GM23248 (cell line): Measurements from ENCODE around the gene ADAD2. TPM values are rescaled to one million over a fixed set of nuclear protein-coding genes. Genes with fewer than 3 reads are reported as not detected.
A peak's percentile ranks its signal among the peaks of the same experiment; 100 is the strongest.
"Not testable (repeated sequence)": the region's sequence is repeated elsewhere in the genome, so short reads cannot be mapped to it uniquely, and the experiment has no call there.

Experiments used
- DNase-seq: peaks from one replicate; pipeline ENCODE4 v3.0.0-alpha.2; 2015
- H2AFZ ChIP-seq: fragments of 200-600 bp; sonication (generic); 2 replicates; pipeline ENCODE4 v1.6.1; 2016; ENCODE audit warnings: antibody characterized with exemption
- H3F3A ChIP-seq: fragments of 200-600 bp; sonication (generic); 2 replicates; pipeline ENCODE4 v1.6.1; 2016; ENCODE audit warnings: mild to moderate bottlenecking, antibody characterized with exemption, mixed run types; ENCODE audit not compliant: insufficient read depth
- H3K27ac ChIP-seq: fragments of 200-600 bp; sonication (generic); 2 replicates; pipeline ENCODE4 v1.5.1; 2016; ENCODE audit warnings: mild to moderate bottlenecking
- H3K27me3 ChIP-seq: fragments of 200-600 bp; sonication (generic); replicated peaks from 2 replicates; pipeline ENCODE4 v1.6.1; 2016; ENCODE audit warnings: mild to moderate bottlenecking; ENCODE audit not compliant: insufficient read depth
- H3K36me3 ChIP-seq: fragments of 200-600 bp; sonication (generic); 2 replicates; pipeline ENCODE4 v1.6.1; 2016; ENCODE audit warnings: low read depth, mild to moderate bottlenecking
- H3K4me1 ChIP-seq: fragments of 200-600 bp; sonication (generic); 2 replicates; pipeline ENCODE4 v1.6.1; 2016; ENCODE audit warnings: mild to moderate bottlenecking; ENCODE audit not compliant: insufficient read depth
- H3K4me2 ChIP-seq: fragments of 200-600 bp; sonication (generic); one replicate; pipeline ENCODE4 v1.6.1; 2016; ENCODE audit warnings: mild to moderate bottlenecking; ENCODE audit not compliant: unreplicated experiment
- H3K4me3 ChIP-seq: fragments of 200-600 bp; sonication (generic); 2 replicates; pipeline ENCODE4 v1.5.1; 2016; ENCODE audit warnings: mild to moderate bottlenecking
- H3K79me2 ChIP-seq: fragments of 200-600 bp; sonication (generic); 2 replicates; pipeline ENCODE4 v1.6.1; 2016; ENCODE audit warnings: mild to moderate bottlenecking; ENCODE audit not compliant: insufficient read depth
- H3K9ac ChIP-seq: fragments of 200-600 bp; sonication (generic); 2 replicates; pipeline ENCODE4 v1.6.1; 2016; ENCODE audit warnings: mild to moderate bottlenecking
- H3K9me2 ChIP-seq: fragments of 200-600 bp; sonication (generic); 2 replicates; pipeline ENCODE4 v1.6.1; 2016; ENCODE audit warnings: mixed run types, mild to moderate bottlenecking, moderate library complexity; ENCODE audit not compliant: insufficient read depth
- H3K9me3 ChIP-seq: fragments of 200-600 bp; sonication (generic); one replicate; pipeline ENCODE4 v1.6.1; 2017; ENCODE audit warnings: low read depth
- H4K20me1 ChIP-seq: fragments of 200-600 bp; sonication (generic); 2 replicates; pipeline ENCODE4 v1.6.0; 2016; ENCODE audit not compliant: insufficient read depth
- EZH2 ChIP-seq: fragments of 200-600 bp; sonication (generic); IDR thresholded peaks from 2 replicates; pipeline ENCODE4 v1.6.1; 2018; ENCODE audit warnings: antibody characterized with exemption, mild to moderate bottlenecking; ENCODE audit not compliant: insufficient read depth, poor library complexity, severe bottlenecking
- EZH2phosphoT487 ChIP-seq: fragments of 200-600 bp; sonication (generic); IDR thresholded peaks from 2 replicates; pipeline ENCODE4 v1.6.1; 2018; ENCODE audit warnings: antibody characterized with exemption, moderate library complexity, mild to moderate bottlenecking, low read depth; ENCODE audit not compliant: insufficient read depth
- WGBS, 2 experiments: methylation state at CpG; one replicate each; pipeline ENCODE4 v1.1.6; 2015 to 2017; ENCODE audit warnings: low lambda C conversion rate in 2 of 2, low coverage in 1 of 2; ENCODE audit errors: missing lambda C conversion rate in 2 of 2; 5-methylcytosine and 5-hydroxymethylcytosine counted together
- in situ Hi-C: fragments of 300-500 bp; cut with MboI; formaldehyde crosslinking; loops from 2 replicates; pipeline ENCODE4 v1.15.0; 2020
- polyA plus RNA-seq: library from polyadenylated mRNA; unstranded; fragments of >200 nt; fragmentation: Nextera tagmentation; extraction: Ambion mirVana; gene quantifications from 2 replicates; pipeline ENCODE4 v1.2.1, GENCODE V29; 2016
- total RNA-seq: library from RNA; depleted of rRNA; stranded (reverse); fragments of >200 nt; shearing (Covaris generic); gene quantifications from 2 replicates; pipeline ENCODE4 v1.2.3, GENCODE V29; 2014

The ADAD2 gene
- total and polyA plus RNA-seq, 2 experiments from 2014 or later: not detected

DNA sequence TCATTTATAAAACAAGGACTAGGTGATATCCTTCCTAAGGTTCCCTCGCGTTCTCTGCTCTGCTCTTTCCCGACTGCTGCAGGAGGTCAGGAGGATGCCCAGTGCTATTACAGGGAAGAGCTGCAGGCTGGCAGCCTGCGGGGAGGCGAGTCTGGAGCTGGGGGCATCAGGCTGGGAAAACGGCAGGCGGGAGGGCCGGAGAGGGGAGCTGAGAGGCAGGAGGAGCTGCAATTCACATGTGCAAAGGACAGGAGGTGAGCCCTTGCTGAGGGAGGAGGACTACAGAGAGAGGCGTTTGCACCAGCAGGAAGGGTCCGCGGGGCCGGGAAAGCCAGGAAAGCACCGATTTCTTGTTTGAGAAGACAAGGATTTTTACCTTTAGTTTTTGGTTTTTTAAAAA is 8.1 kb downstream of the ADAD2 start:
- in situ Hi-C loops: no loop called here
- Histone ChIP-seq H4K20me1 (no peaks in the 10 kb centered on the region), H3K4me1 (no peaks in the 10 kb centered on the region), H3K79me2 (no peaks in the 10 kb centered on the region), H3K36me3 (no peaks in the 10 kb centered on the region), H3K9ac (no peak overlapping the region), H3K9me2 (no peaks in the 10 kb centered on the region), H3K4me3 (no peak overlapping the region), H3K4me2 (no peak overlapping the region), H3K27me3 (no peaks in the 10 kb centered on the region; the same call in none of the 2 replicates), H2AFZ (no peak overlapping the region), H3K9me3 (no peaks in the 10 kb centered on the region), H3K27ac (no peak overlapping the region), H3F3A (no peaks in the 10 kb centered on the region)
- WGBS, 2 experiments: 38 to 43% methylated on average over 13 of the region's 13 CpGs
- TF ChIP-seq EZH2 (no peak), EZH2phosphoT487 (no peak)
- no peak for DNase-seq

GRCh38 chr16:84199861-84200260 is 8.9 kb downstream of the ADAD2 start:
- TF ChIP-seq EZH2 (no peak), EZH2phosphoT487 (no peak)
- Histone ChIP-seq H3K27me3 (no peaks in the 10 kb centered on the region; the same call in none of the 2 replicates), H3K9me2 (no peaks in the 10 kb centered on the region), H3K36me3 (no peaks in the 10 kb centered on the region), H4K20me1 (no peaks in the 10 kb centered on the region), H3K4me2 (no peak overlapping the region), H3K79me2 (no peaks in the 10 kb centered on the region), H3K9ac (no peak overlapping the region), H3K9me3 (no peaks in the 10 kb centered on the region), H3K4me3 (no peak overlapping the region), H2AFZ (no peak overlapping the region), H3K27ac (no peak overlapping the region), H3K4me1 (no peaks in the 10 kb centered on the region), H3F3A (no peaks in the 10 kb centered on the region)
- in situ Hi-C loops: no loop called here
- no peak for DNase-seq
- 78 to 86% methylated on average over 10 of the region's 10 CpGs for WGBS, 2 experiments

DNA sequence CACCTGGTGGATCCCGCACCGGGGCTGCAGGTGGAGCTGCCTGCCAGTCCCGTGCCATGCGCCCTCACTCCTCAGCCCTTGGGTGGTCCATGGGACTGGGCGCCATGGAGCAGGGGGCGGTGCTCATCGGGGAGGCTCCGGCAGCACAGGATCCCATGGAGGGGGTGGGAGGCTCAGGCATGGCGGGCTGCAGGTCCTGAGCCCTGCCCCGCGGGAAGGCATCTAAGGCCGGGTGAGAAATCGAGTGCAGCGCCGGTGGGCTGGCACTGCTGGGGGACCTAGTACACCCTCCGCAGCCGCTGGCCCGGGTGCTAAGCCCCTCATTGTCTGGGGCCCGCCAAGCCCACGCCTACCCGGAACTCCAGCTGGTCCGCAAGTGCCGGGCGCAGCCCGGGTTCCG is 13.6 kb downstream of the ADAD2 start:
- H3K4me3 ChIP-seq, H4K20me1 ChIP-seq, H3K4me2 ChIP-seq, H3F3A ChIP-seq, in situ Hi-C loops, H3K36me3 ChIP-seq, H2AFZ ChIP-seq, H3K27ac ChIP-seq, H3K79me2 ChIP-seq, H3K9me2 ChIP-seq, H3K27me3 ChIP-seq, DNase-seq, H3K4me1 ChIP-seq, H3K9ac ChIP-seq, H3K9me3 ChIP-seq: not testable (repeated sequence)
- WGBS, 2 experiments: 81% methylated on average over 18 to 26 of the region's 26 CpGs

- peak; percentile 53 for DNase-seq
Measured at GRCh38 chr16:84205123-84205522, 14.2 kb downstream of the ADAD2 start.

DNA sequence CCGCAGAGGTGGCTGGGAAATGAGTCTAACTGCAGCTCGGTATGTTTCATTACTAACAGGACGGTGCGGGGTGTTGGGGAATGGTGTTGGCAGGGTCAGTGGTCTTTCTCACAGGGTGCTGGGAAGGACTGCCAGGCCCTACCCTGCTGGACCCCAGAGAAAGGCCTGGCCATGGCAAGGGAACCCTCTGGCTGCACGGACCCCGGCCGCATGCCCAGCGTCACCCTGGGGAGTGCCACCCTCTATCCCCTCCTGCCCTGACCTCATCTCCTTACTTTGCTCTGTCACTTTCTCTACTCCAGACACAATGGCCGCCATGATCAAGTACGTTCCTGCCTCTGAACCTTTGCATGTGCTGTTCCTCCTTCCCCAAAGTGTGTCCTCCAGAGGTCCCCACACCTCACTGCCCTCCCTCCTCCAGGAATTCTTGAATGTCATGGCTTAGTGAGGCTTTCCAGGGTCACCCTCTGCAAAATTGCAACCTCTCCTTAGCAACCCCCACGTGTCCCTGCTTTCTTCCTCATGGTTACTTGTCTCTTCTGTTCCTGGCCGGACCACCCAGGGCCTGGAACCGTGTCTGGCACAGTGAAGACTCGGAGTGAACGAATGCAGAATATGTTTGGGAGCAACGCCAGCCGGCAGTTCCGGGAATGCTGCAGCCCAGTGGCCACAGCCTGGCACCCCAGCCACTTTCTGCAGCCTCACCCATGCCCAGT is 15.2 kb downstream of the ADAD2 start:
- no peak for TF ChIP-seq EZH2phosphoT487
- no peak for TF ChIP-seq EZH2
- WGBS, 2 experiments: 60 to 63% methylated on average over 18 of the region's 18 CpGs
- Histone ChIP-seq H2AFZ (no peak overlapping the region), H3K4me3 (no peak overlapping the region), H3K27me3 (no peaks in the 10 kb centered on the region; the same call in none of the 2 replicates), H3K9me2 (no peaks in the 10 kb centered on the region), H3K27ac (no peak overlapping the region), H3K4me1 (no peaks in the 10 kb centered on the region), H3K79me2 (no peaks in the 10 kb centered on the region), H4K20me1 (no peaks in the 10 kb centered on the region), H3K36me3 (no peaks in the 10 kb centered on the region), H3F3A (no peaks in the 10 kb centered on the region), H3K9ac (no peak overlapping the region), H3K4me2 (no peak overlapping the region), H3K9me3 (no peaks in the 10 kb centered on the region)
- DNase-seq: no peak
- in situ Hi-C loops: no loop called here

More at GRCh38 chr16:84205123-84205522, 14.2 kb downstream of the ADAD2 start:
- WGBS, 2 experiments: 77 to 84% methylated on average over 6 of the region's 6 CpGs
- H3K4me3 ChIP-seq, in situ Hi-C loops, H3K27me3 ChIP-seq, H3K9ac ChIP-seq, H3K4me1 ChIP-seq, H3K27ac ChIP-seq, H3K36me3 ChIP-seq, H3F3A ChIP-seq, H3K9me2 ChIP-seq, H3K9me3 ChIP-seq, H4K20me1 ChIP-seq, H2AFZ ChIP-seq, H3K4me2 ChIP-seq, H3K79me2 ChIP-seq: not testable (repeated sequence)
